ENCODE data around the gene EPHB2. TPM values are rescaled to one million over a fixed set of nuclear protein-coding genes. Genes with fewer than 3 reads are reported as not detected.

Gene EPHB2
- total and polyA plus RNA-seq, 2 donors (not counting 3 experiments of a cell fraction or from before 2014, with no cell fraction given), result 50.8 to 69.1 TPM

DNA sequence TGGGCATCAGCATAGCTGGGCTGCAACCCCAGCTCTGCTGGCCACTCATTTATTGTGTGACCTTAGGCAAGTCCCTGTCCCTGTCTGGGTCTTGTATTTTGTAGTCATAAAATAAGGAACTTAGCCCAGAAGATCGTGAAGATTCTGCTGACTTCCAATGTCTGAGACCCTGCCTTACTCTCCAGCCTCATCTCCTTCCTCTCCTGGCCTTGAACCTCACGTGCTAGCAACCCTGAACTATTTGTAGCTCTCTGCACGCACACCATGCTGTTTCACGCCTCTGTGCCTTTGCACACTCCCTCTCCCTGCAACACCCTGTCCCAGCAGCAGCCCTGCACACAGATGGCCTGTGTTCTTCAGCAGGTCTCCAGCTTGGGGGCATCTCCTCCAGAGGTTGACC lies 140.9 kb downstream of the EPHB2 start:
- intact Hi-C loops (cut with micrococcal nuclease) (no loop called here), dilution Hi-C loops (cut with MboI; ENCODE audit: extremely low pct_ligation_motif_present, low sequenced_read_pairs) (no loop called here)
- ChIA-PET CTCF (interaction anchor here (0.6 to 5.9 kb wide), 3 partner anchors 10 to 147 kb away, joined by 3 to 37 read pairs (median 37); no protein-coding TSS in a partner anchor), POLR2A (no interaction called here)
- Histone ChIP-seq H2AFZ (ENCODE audit: low read depth, low read length) (no peak overlapping the region), H3K27ac (ENCODE audit: insufficient read depth, low read depth, low read length) (no peak overlapping the region), H3K9me3 (replicated peaks; ENCODE audit: control insufficient read depth, insufficient read depth, low read length) (no peaks in the 10 kb centered on the region), H3K79me2 (ENCODE audit: control insufficient read depth, insufficient read depth, low read length) (no peaks in the 10 kb centered on the region), H3K9me1 (replicated peaks; ENCODE audit: control insufficient read depth, extremely low read depth, insufficient read depth, low read length) (no peaks in the 10 kb centered on the region), H3K4me3 (replicated peaks in 1 of 3; ENCODE audit: insufficient read depth in 1 of 3, low read depth in 1 of 3, low read length in 3 of 3) (no peak overlapping the region), H3K4me1 (ENCODE audit: control insufficient read depth, extremely low read depth, insufficient read depth, low read length) (peaks cover 9% of the 10 kb centered on the region), H3K4me2 (ENCODE audit: insufficient read depth, low read length) (no peak overlapping the region), H4K20me1 (replicated peaks; ENCODE audit: control insufficient read depth, extremely low read depth, insufficient read depth, low read length) (no peaks in the 10 kb centered on the region), H3K9ac (replicated peaks; ENCODE audit: extremely low read depth, insufficient read depth, low read length) (no peak overlapping the region), H3K36me3 (ENCODE audit: control insufficient read depth in 2 of 2, extremely low read depth in 1 of 2, insufficient read depth in 2 of 2, low read length in 2 of 2) (no peaks in the 10 kb centered on the region), H3K27me3 (ENCODE audit: control insufficient read depth in 2 of 2, insufficient read depth in 2 of 2, low read length in 2 of 2) (no peaks in the 10 kb centered on the region)
- BruUV-seq (replicated peaks), result no TSS peak
- FAIRE-seq (no peak), DNase-seq (ENCODE audit: low read depth, low spot score) (no peak)
- TF ChIP-seq GATA2 (IDR thresholded peaks at IDR 0.05; ENCODE audit: insufficient read depth, insufficient read length, low read depth, low read length) (no peak), FOS (IDR thresholded peaks at IDR 0.05; ENCODE audit: borderline replicate concordance, insufficient read depth, low read length) (no peak), MYC (IDR thresholded peaks at IDR 0.05; ENCODE audit: low read depth, low read length) (no peak), POLR2AphosphoS5 (IDR thresholded peaks at IDR 0.05; ENCODE audit: insufficient read depth, low read depth, low read length) (no peak), MAX (IDR thresholded peaks at IDR 0.05; ENCODE audit: insufficient read depth, insufficient read length) (no peak), EZH2 (IDR thresholded peaks at IDR 0.05; ENCODE audit: borderline replicate concordance, low read depth, low read length, severe bottlenecking) (no peak), JUN (IDR thresholded peaks at IDR 0.05; ENCODE audit: borderline replicate concordance, insufficient read depth, insufficient read length, low read depth) (no peak), POLR2A (IDR thresholded peaks at IDR 0.05; ENCODE audit: low read depth, low read length) (no peak)
- TF ChIP-seq, protein P1, sequence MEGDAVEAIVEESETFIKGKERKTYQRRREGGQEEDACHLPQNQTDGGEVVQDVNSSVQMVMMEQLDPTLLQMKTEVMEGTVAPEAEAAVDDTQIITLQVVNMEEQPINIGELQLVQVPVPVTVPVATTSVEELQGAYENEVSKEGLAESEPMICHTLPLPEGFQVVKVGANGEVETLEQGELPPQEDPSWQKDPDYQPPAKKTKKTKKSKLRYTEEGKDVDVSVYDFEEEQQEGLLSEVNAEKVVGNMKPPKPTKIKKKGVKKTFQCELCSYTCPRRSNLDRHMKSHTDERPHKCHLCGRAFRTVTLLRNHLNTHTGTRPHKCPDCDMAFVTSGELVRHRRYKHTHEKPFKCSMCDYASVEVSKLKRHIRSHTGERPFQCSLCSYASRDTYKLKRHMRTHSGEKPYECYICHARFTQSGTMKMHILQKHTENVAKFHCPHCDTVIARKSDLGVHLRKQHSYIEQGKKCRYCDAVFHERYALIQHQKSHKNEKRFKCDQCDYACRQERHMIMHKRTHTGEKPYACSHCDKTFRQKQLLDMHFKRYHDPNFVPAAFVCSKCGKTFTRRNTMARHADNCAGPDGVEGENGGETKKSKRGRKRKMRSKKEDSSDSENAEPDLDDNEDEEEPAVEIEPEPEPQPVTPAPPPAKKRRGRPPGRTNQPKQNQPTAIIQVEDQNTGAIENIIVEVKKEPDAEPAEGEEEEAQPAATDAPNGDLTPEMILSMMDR (IDR thresholded peaks at IDR 0.05; ENCODE audit: extremely low read depth in 1 of 2, insufficient read depth in 1 of 2, low read depth in 1 of 2, low read length in 2 of 2), result no peak
